Measurements from ENCODE around the gene S100A5. TPM values are rescaled to one million over a fixed set of nuclear protein-coding genes. Genes with fewer than 3 reads are reported as not detected.

S100A5 gene
- total RNA-seq, 1 experiment from 2014 or later, result 6.0 TPM

DNA sequence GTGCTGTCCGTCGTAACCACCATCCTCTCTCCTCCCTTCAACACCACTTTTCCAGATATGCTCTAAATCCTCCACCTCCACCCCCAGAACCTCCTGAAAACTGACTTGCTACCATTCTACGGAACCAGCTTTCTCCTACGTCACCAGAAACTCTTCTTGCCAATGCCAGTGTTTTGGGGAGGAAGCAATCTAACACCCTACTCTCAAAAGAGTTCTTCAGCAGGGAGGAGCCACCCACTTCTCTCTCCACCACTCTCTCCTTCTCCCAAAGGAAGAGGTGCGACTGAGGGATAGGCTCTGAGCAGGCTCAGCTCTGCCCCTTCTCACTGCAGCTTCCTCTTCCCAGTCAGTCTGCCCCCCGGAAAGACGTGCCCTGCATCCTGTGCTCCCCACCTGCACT lies 31.0 kb upstream of the S100A5 start:
- RAD21 ChIA-PET (ENCODE audit: low non-redundant PET in 1 of 2, low total read pairs in 2 of 2, uncharacterized antibody in 2 of 2, unreplicated experiment in 2 of 2), result interaction anchor here (0.7 to 1.9 kb wide), 9 partner anchors 37 to 63 kb away, joined by 3 to 8 read pairs (median 5); partner anchors contain the start of genes CHTOP (in 2 of the 2), S100A13 (in 2 of the 2), S100A14 (in 1 of the 2) and S100A16 (in 1 of the 2)
- POLR2A ChIA-PET, result interaction anchor here (1.4 to 4.2 kb wide), 8 partner anchors 27 to 418 kb away, joined by 4 to 38 read pairs (median 10); partner anchors contain the start of genes CHTOP, ILF2, RPS27 and S100A13
- Histone ChIP-seq H3K4me3 (replicated peaks in 1 of 2; ENCODE audit: low read depth in 1 of 2, low read length in 2 of 2) (no peak overlapping the region), H4K20me1 (ENCODE audit: insufficient read depth) (no peaks in the 10 kb centered on the region), H3K9me2 (ENCODE audit: insufficient read depth) (no peaks in the 10 kb centered on the region), H2AFZ (ENCODE audit: low read depth, low read length, poor library complexity, severe bottlenecking) (no peak overlapping the region), H3K9ac (ENCODE audit: low read length) (no peak overlapping the region), H3K27ac (ENCODE audit: low read depth, low read length) (peak overlapping the region; percentile 57), H3K79me2 (ENCODE audit: insufficient read depth, low read length) (no peaks in the 10 kb centered on the region), H3K9me3 (ENCODE audit: control insufficient read depth in 1 of 2, insufficient read depth in 1 of 2, low read depth in 1 of 2, low read length in 2 of 2) (no peaks in the 10 kb centered on the region), H3K27me3 (ENCODE audit: insufficient read depth, low read length) (no peaks in the 10 kb centered on the region), H3K4me1 (ENCODE audit: control insufficient read depth in 1 of 2, insufficient read depth in 2 of 2, low read length in 2 of 2) (peaks cover 40 to 53% of the 10 kb centered on the region in 2 experiments), H3K4me2 (ENCODE audit: low read length) (peak overlapping the region; percentile 62; the same call in 1 of the 2 replicates), H3K36me3 (ENCODE audit: control insufficient read depth in 1 of 2, insufficient read depth in 2 of 2, low read length in 2 of 2) (no peaks in the 10 kb centered on the region)
- intact Hi-C loops (cut with micrococcal nuclease), result loop anchor here (1.0 to 2.0 kb wide), 5 partner anchors 45 to 415 kb away; partner anchors contain the start of genes RAB13, S100A13 and S100A14
- BruUV-seq (replicated peaks), result no TSS peak
- TF ChIP-seq EGR1 (IDR thresholded peaks at IDR 0.05; ENCODE audit: low read depth), result no peak
- TF ChIP-seq ELF1 (IDR thresholded peaks at IDR 0.05; ENCODE audit: borderline replicate concordance, low read depth), result no peak
- TF ChIP-seq SRF (IDR thresholded peaks at IDR 0.05; ENCODE audit: low read depth), result no peak
- no peak for TF ChIP-seq TCF7L2 (IDR thresholded peaks at IDR 0.05; ENCODE audit: borderline replicate concordance, extremely low read depth, insufficient read depth, insufficient read length)
- TF ChIP-seq, protein P1, sequence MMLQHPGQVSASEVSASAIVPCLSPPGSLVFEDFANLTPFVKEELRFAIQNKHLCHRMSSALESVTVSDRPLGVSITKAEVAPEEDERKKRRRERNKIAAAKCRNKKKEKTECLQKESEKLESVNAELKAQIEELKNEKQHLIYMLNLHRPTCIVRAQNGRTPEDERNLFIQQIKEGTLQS (IDR thresholded peaks at IDR 0.05), result no peak
- TF ChIP-seq, protein P2, sequence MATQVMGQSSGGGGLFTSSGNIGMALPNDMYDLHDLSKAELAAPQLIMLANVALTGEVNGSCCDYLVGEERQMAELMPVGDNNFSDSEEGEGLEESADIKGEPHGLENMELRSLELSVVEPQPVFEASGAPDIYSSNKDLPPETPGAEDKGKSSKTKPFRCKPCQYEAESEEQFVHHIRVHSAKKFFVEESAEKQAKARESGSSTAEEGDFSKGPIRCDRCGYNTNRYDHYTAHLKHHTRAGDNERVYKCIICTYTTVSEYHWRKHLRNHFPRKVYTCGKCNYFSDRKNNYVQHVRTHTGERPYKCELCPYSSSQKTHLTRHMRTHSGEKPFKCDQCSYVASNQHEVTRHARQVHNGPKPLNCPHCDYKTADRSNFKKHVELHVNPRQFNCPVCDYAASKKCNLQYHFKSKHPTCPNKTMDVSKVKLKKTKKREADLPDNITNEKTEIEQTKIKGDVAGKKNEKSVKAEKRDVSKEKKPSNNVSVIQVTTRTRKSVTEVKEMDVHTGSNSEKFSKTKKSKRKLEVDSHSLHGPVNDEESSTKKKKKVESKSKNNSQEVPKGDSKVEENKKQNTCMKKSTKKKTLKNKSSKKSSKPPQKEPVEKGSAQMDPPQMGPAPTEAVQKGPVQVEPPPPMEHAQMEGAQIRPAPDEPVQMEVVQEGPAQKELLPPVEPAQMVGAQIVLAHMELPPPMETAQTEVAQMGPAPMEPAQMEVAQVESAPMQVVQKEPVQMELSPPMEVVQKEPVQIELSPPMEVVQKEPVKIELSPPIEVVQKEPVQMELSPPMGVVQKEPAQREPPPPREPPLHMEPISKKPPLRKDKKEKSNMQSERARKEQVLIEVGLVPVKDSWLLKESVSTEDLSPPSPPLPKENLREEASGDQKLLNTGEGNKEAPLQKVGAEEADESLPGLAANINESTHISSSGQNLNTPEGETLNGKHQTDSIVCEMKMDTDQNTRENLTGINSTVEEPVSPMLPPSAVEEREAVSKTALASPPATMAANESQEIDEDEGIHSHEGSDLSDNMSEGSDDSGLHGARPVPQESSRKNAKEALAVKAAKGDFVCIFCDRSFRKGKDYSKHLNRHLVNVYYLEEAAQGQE (IDR thresholded peaks at IDR 0.05; ENCODE audit: low read depth), result no peak
- TF ChIP-seq POLR2A (IDR thresholded peaks at IDR 0.05; ENCODE audit: borderline replicate concordance, extremely low read depth, insufficient read depth, insufficient read length), result no peak
- TF ChIP-seq FOSL1 (IDR thresholded peaks at IDR 0.05; ENCODE audit: low read depth), result no peak
- TF ChIP-seq, protein P3, sequence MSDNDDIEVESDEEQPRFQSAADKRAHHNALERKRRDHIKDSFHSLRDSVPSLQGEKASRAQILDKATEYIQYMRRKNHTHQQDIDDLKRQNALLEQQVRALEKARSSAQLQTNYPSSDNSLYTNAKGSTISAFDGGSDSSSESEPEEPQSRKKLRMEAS (IDR thresholded peaks at IDR 0.05), result no peak
- no peak for TF ChIP-seq POLR2AphosphoS5 (IDR thresholded peaks at IDR 0.05; ENCODE audit: low read depth, low read length)
- TF ChIP-seq ZFX (IDR thresholded peaks at IDR 0.05), result no peak
- TF ChIP-seq ZNF274 (IDR thresholded peaks at IDR 0.05; ENCODE audit: low read depth, low read length), result no peak
- TF ChIP-seq RAD21 (IDR thresholded peaks at IDR 0.05; ENCODE audit: low read depth), result no peak
- no peak for TF ChIP-seq SP1 (IDR thresholded peaks at IDR 0.05; ENCODE audit: low read depth)
- TF ChIP-seq CEBPB (IDR thresholded peaks at IDR 0.05; ENCODE audit: low read depth), result no peak
- no peak for DNase-seq (ENCODE audit: low read depth, low spot score)
- CTCF ChIA-PET, result interaction anchor here (0.7 to 3.6 kb wide), 25 partner anchors 8 to 334 kb away, joined by 3 to 33 read pairs (median 5); partner anchors contain the start of genes CHTOP, S100A1, S100A13 and S100A14
- ATAC-seq, result no peak
